NOMO-1 treated with DMSO at 0.1 percent for 48 hours (cell line): ENCODE results near the gene SYP.
"Not testable (repeated sequence)": the region's sequence is repeated elsewhere in the genome, so short reads cannot be mapped to it uniquely, and the experiment has no call there.

Source experiments
- DNase-seq: peaks from one replicate; lab custom pipeline; 2025; ENCODE audit not compliant: unreplicated experiment; lab: John Stamatoyannopoulos, UW

SYP gene

GRCh38 chrX:49143154-49143553 is 56.8 kb downstream of the SYP start:
- not testable (repeated sequence) for DNase-seq

GRCh38 chrX:49142264-49142663 is 57.7 kb downstream of the SYP start:
- DNase-seq: not testable (repeated sequence)

- DNase-seq: no peak
Measured at GRCh38 chrX:49139713-49140112, 60.3 kb downstream of the SYP start.
